M059J (cell line): ENCODE measurements around the gene DLGAP1. TPM values are rescaled to one million over a fixed set of nuclear protein-coding genes. Genes with fewer than 3 reads are reported as not detected.
A peak's percentile ranks its signal among the peaks of the same experiment; 100 is the strongest.

Source experiments
- DNase-seq: peaks from one replicate; pipeline ENCODE4 v3.0.0-alpha.2; 2012; ENCODE audit warnings: low read depth
- total RNA-seq: library from RNA; depleted of rRNA; stranded (reverse); fragments of >200 nt; shearing (Covaris generic); gene quantifications from 2 replicates; pipeline ENCODE4 v1.2.3, GENCODE V29; 2014

DLGAP1 gene
- total RNA-seq, 1 experiment from 2014 or later, result not detected

DNA sequence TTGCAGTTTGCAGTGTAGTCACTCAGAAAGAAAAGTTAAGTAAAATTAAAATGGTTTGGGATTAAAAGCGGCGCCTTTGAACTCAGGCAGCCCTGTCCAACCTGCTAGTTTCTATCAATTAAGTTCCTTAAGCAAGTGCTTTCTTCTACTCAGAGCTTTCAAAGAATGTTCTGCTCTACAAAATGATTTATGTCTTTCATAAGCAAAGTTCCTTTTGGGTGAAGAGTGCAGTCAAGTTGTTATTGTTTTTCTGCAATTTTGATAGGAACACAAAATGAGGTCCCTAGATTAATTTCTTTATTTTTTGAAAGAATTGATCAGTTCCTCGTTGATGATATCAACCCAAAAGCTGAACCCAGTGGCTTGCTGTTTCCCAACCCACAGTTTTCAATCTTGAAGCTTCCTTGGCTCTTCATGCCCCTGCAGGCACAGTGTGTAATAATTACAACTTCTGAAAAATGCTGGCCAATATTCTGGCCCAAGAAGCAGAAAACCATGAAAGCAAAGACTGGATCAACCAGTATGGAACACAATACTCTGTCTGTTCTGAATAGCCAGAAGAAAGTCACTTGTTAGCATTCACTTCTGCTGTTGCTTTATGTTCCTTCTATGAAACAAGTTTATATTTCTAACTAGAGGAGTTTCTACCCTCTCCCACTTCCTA is 916.0 kb downstream of the DLGAP1 start:
- no peak for DNase-seq

DNA sequence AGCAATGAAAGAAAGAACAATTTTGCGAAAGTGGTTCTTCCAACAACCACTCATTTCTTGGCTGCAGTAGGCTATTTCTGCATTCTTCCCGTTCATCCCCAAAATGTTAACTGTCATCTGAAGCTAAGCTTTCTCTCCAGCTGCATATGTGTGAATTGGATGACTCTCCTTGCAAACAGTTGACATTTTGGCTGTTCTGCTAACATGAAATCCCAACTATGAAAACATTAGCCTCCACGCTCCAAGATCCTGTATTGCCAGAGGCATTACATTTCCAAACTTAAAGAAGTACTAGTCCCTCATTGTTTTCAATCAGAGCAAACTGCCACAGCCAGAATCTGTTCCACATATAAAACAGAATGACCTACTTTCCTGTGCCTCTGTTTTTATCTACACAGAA is 916.7 kb downstream of the DLGAP1 start:
- DNase-seq, result no peak

- DNase-seq, result no peak
Observed at GRCh38 chr18:3530807-3531206, 924.3 kb downstream of the DLGAP1 start.

DNA sequence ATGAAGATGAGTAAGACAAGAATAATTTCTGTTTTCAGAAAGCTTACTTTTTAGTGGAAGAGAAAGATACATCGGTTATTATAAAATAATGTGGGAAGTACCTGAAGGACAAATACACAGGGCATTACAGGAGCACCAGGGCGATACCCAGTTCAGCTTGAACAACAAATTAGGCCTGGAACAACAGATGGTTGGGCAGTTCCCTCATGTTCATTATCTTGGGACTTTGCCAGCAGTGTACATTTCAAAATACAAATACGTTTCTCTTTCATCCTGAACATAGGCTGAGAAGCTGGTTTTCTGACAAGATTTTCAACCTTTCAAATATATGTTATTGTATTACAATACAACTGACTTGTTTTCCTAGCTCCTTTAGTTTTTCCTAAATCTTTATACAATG is 925.5 kb downstream of the DLGAP1 start:
- no peak for DNase-seq

- no peak for DNase-seq
Observed at GRCh38 chr18:3529077-3529476, 926.0 kb downstream of the DLGAP1 start.

DNA sequence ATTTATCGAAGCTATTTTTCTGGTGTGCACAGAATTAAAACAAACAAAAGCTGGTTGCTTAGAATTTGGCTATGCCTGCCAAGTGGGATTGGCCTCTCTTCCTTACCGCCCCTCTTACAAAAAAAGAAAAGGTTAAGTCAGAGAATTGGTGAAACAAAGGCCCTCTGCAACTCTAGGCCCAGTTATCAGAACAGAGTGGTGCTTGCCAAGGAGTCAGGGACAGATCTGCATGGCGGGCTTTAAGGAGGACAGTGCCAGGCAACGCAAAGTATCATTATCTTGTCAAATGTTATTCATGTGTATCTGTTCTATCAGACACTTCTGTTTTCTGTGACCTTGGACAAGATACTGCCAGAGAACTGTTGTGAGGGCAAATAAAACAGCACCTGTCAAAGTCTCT is 926.9 kb downstream of the DLGAP1 start:
- DNase-seq, result no peak

DNA sequence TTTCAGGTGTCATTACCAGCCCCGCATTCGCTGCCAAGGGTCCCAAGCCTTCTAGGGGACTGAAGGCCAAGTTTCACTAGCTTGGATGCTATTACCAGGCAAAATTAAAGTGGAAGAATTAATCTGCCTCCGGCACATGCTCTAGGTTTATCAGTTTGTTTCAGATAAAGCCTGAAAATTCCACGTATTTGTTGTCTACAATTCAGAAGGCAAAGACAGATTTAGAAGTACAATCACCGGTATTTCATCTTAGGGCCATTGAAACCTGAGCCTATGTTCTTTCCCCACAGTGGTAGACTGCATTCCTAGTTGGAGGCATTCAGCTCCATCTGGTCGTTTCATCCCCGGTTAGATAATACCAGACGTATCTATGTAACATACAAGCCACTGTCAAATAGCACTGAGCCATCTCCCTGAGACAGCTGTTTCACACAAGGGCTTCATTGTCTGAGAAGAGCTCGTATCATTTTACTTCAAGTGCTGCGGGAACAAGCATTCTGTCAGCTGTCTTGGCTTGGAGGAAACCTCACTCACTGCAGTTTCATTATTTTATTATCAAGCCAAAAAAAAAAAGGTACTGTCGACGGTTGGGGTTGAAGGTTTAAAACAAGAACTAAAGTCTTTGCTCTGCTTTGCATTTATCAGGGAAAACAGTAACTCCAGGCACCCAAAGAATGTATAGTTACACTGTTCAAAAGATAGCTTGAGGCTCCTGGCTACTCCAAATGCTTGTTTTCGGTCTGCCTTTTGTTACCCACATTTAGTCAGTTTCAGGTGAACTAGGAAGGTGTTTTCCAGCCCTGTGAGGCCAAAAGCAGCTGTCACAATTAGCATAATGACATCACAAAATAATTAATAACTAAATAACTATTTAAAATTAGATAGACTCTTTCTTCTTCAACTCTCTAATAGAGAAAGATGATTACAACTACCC is 928.4 kb downstream of the DLGAP1 start:
- DNase-seq, result peak; percentile 33

- peak; percentile 51 for DNase-seq
Observed at GRCh38 chr18:3525870-3526420, 929.2 kb downstream of the DLGAP1 start.

GRCh38 chr18:3524706-3525105 is 930.4 kb downstream of the DLGAP1 start:
- DNase-seq, result no peak

GRCh38 chr18:3520230-3521085 is 934.6 kb downstream of the DLGAP1 start:
- DNase-seq, result no peak

DNA sequence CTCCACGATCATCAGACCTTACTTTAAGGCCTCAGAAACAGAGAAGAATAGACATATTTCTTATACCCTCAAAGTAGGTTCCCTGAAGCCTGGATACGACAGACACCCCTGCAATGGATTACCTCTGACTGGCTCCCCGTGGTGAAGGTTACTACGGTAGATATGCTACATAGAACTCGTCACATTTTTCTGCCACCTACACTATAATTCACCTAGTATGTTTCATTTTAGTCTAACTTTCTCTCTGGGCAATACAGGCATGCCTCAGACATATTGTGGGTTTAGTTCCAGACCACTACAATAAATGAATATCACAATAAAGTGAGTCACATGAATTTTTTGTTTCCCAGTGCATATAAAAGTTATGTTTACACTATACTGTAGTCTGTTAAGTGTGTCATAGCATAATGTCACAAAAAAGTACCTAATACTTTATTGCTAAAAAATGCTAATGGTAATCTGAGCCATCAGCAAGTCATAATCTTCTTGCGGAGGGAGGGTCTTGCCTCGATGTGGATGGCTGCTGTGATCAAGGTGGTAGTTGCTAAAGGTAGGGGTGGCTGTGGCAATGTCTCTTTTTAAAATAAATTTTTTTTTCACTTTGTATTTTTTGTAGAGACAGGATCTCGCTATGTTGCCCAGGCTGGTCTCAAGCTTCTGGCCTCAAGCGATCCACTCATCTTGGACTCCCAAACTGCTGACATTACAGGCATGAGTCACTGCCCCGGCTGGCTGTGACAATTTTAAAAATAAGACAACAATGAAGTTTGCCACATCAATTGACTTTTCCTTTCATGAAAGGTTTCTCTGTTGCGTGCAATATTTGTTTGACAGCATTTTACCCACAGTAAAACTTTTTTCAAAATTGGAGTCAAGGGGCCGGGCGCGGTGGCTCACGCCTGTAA is 940.5 kb downstream of the DLGAP1 start:
- DNase-seq, result peak; percentile 92

DNA sequence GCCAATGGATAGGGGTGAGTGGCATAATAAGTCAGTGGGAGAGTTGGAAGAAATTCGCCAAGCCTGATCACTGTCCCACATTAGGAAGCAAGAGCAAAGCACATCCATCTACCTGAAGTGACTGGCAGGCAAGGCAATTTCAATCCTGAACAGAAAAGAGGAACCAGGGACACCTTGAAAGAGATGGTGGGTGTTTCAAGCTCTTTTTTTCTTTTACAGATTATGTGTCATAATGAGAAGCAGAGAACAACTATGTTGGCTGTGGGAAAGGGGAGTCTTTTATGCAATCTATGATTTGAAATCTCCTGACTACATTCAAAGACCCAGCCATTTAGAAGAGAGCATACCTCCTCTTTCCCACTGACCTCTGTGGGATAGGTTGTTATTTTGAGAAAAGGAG is 941.6 kb downstream of the DLGAP1 start:
- DNase-seq, result no peak

- peak; percentile 93 for DNase-seq
Observed at GRCh38 chr18:3511980-3512379, 943.1 kb downstream of the DLGAP1 start.

GRCh38 chr18:3510896-3511295 is 944.2 kb downstream of the DLGAP1 start:
- no peak for DNase-seq

GRCh38 chr18:3510024-3510423 is 945.1 kb downstream of the DLGAP1 start:
- DNase-seq, result no peak

DNA sequence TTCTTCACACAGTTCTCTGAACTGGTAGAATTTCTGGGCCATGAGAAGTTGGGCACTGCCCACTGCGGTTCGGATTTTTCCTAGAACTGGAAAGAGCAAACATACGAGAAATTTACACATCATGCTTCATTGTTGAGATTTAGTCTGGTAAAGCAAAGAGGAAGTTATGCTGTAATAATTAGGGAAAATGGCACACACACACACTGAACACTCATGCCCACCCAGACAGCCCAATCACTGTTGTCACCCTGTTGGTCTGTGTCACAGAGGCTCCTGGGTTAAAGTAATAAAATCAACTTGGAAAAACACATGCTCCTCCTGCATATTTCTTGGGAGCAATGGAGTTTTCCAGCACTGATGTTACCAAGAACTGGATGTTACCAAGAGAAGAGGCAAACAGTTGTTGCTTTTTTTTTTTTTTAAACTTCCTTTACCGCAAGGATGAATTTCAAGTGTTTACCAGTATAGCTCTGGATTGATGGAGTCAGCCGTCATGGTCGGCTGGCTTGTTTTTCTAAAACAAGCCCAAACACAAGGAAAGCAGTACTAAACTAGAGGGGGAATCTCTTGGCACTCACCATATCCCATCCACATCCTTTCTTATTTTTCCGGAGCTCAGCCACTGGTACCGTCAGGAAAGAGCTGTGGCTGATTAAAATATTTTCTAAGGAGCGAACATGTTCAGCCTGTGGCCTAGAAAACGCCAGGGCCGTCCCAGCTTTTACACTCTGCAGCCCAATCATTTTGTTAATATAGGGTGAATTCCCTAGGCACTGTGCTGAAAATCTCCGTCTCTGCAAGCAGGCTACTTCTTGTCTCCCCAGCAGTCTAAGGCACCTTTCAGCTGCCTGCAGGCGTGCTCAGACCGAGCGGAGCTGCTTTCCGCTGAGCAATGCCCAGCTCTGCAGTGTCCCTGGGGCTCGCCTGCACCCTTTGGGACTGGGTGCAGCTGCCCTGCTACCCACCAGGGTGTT is 946.2 kb downstream of the DLGAP1 start:
- no peak for DNase-seq

- no peak for DNase-seq
Observed at GRCh38 chr18:3504637-3505036, 950.5 kb downstream of the DLGAP1 start.

- DNase-seq, result no peak
Observed at GRCh38 chr18:3502650-3503049, 952.5 kb downstream of the DLGAP1 start.

DNA sequence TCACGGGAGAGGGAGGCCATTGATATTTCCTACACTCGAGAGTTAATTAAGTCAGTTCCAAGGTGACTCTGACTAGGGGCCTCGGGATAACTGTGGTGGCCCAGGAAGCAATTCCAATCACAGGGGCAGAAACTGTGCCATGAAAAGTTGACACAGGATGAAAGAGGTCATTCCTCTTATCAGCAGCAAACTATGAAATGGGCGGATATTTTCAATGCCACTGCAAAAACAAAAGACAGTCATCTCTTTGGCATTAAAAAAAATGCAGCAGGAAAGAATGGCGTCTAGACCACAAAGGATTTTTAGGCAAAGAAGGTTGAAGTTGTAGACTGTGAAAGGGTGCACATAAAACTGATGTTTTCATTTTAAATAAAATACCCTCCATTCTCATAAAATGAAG is 955.1 kb downstream of the DLGAP1 start:
- peak; percentile 45 for DNase-seq

DNA sequence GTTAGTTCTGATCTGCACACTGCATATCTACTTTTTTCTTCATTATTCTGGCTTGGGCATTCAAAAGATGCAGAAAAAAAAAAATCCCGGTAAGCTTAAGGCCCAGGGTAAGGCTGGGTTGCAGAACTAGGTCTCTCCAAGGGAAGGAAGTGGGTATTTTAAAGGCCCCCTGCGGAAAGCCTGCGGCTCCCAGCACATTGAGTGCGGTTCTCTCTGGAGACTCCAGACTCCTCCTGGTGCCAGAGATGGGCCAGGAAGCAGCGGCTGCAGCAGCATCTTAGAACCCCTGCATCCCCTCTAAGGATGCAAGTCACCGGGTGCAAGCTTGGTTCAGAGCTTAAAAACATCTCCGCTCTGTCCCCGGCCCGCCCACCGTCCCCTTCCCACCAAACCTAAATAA is 955.6 kb downstream of the DLGAP1 start:
- no peak for DNase-seq
